Body of pancreas (tissue), 4 donors: ENCODE results near the gene OMD.

ENCODE experiments used
- POLR2A ChIP-seq, 3 donors: fragments of 450-650 bp; IDR thresholded peaks; one replicate each; pipeline ENCODE4 v1.6.1; 2016; ENCODE audit warnings: antibody characterized with exemption in 3 of 3, mild to moderate bottlenecking in 2 of 3
- TF ChIP-seq, protein P1 (sequence below), 7 experiments: fragments of 450-650 bp in 4 of 7; fragments of 200-600 bp in 3 of 7; sonication (generic) in 3 of 7; IDR thresholded peaks; one replicate each; pipeline ENCODE4 v1.5.1; 2016 to 2019; ENCODE audit warnings: antibody characterized with exemption in 7 of 7

DNA sequence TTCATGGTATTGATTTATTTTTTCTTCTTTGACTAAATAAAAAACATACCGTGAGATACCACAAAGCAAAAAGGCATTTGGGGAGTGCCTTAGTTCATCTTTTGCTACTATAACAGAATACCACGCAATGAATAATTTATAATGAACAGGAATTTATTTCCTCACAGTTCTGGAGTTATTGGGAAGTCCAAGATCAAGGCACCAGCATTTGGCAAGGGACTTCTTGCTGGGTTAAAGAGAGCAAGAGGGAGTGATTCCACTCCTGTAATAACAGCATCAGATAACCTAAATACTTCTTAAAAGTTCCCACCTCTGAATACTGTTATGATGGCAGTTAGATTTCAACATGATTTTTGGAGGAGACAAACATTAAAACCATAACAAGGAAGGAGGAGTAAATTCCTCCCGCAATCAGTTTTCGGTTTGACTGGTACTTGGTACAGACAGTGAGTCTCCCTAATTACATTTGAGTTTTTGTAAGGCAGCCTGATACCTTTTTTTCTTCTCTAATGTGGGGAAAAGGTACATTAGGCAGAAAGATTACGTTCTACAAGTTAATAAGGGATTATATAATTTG is 8.8 kb upstream of the OMD start:
- TF ChIP-seq, protein P1, sequence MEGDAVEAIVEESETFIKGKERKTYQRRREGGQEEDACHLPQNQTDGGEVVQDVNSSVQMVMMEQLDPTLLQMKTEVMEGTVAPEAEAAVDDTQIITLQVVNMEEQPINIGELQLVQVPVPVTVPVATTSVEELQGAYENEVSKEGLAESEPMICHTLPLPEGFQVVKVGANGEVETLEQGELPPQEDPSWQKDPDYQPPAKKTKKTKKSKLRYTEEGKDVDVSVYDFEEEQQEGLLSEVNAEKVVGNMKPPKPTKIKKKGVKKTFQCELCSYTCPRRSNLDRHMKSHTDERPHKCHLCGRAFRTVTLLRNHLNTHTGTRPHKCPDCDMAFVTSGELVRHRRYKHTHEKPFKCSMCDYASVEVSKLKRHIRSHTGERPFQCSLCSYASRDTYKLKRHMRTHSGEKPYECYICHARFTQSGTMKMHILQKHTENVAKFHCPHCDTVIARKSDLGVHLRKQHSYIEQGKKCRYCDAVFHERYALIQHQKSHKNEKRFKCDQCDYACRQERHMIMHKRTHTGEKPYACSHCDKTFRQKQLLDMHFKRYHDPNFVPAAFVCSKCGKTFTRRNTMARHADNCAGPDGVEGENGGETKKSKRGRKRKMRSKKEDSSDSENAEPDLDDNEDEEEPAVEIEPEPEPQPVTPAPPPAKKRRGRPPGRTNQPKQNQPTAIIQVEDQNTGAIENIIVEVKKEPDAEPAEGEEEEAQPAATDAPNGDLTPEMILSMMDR (IDR thresholded peaks at IDR 0.05) = no peak
- no peak for TF ChIP-seq POLR2A (IDR thresholded peaks at IDR 0.05)
